MCF 10A (cell line): ENCODE measurements around the gene PSTPIP2. TPM values are rescaled to one million over a fixed set of nuclear protein-coding genes. Genes with fewer than 3 reads are reported as not detected.

ENCODE experiments used
- BruUV-seq: library from RNA; stranded (reverse); fragments of 400-500 nt; replicated peaks from 2 replicates; lab custom pipeline; 2021; lab: Mats Ljungman, UMichigan
- CTCF ChIA-PET: fragments of 300-600 bp; sonication (Branson Sonifier 250); formaldehyde crosslinking; extraction: SDS; loops from one replicate; lab custom pipeline; 2021; ENCODE audit warnings: antibody characterized with exemption, inconsistent platforms; lab: Yijun Ruan, JAX
- POLR2A ChIA-PET: fragments of 300-600, 350-650 bp; sonication (Branson Sonifier 250); formaldehyde crosslinking; extraction: SDS; loops from one replicate; lab custom pipeline; 2020; ENCODE audit warnings: antibody characterized with exemption, inconsistent platforms; lab: Yijun Ruan, JAX
- DNase-seq: peaks from one replicate; pipeline ENCODE4 v3.0.0-alpha.2; 2018; ENCODE audit not compliant: unreplicated experiment
- H3K27ac Mint-ChIP-seq: one replicate; pipeline ENCODE4 v1.8.0; 2022; ENCODE audit warnings: mild to moderate bottlenecking, low read depth, mixed read lengths; ENCODE audit not compliant: unreplicated experiment
- H3K27me3 Mint-ChIP-seq: one replicate; pipeline ENCODE4 v1.8.0; 2022; ENCODE audit warnings: mixed read lengths; ENCODE audit not compliant: insufficient read depth, unreplicated experiment
- H3K36me3 Mint-ChIP-seq: one replicate; pipeline ENCODE4 v1.8.0; 2022; ENCODE audit warnings: mild to moderate bottlenecking, moderate library complexity, mixed read lengths; ENCODE audit not compliant: insufficient read depth, unreplicated experiment
- H3K4me1 Mint-ChIP-seq: one replicate; pipeline ENCODE4 v1.8.0; 2022; ENCODE audit warnings: mixed read lengths; ENCODE audit not compliant: insufficient read depth, unreplicated experiment
- H3K4me3 Mint-ChIP-seq: one replicate; pipeline ENCODE4 v1.8.0; 2022; ENCODE audit warnings: mild to moderate bottlenecking, moderate library complexity, mixed read lengths; ENCODE audit not compliant: unreplicated experiment
- H3K9me3 Mint-ChIP-seq: one replicate; pipeline ENCODE4 v1.8.0; 2022; ENCODE audit warnings: mixed read lengths; ENCODE audit not compliant: unreplicated experiment
- CTCF ChIP-seq: fragments of 200-600 bp; IDR thresholded peaks from one replicate; pipeline ENCODE4 v1.8.0; 2022; ENCODE audit warnings: antibody characterized with exemption, mild to moderate bottlenecking; ENCODE audit not compliant: unreplicated experiment
- intact Hi-C: fragments of 100-400 bp; cut with micrococcal nuclease; formaldehyde crosslinking; loops from 2 replicates; pipeline ENCODE4 v1.14.1; 2022
- total RNA-seq: library from RNA; stranded (reverse); gene quantifications from 2 replicates; pipeline ENCODE4 v1.2.3, GENCODE V29; 2022

The PSTPIP2 gene
- total RNA-seq, 1 experiment from 2014 or later, result 27.9 TPM

DNA sequence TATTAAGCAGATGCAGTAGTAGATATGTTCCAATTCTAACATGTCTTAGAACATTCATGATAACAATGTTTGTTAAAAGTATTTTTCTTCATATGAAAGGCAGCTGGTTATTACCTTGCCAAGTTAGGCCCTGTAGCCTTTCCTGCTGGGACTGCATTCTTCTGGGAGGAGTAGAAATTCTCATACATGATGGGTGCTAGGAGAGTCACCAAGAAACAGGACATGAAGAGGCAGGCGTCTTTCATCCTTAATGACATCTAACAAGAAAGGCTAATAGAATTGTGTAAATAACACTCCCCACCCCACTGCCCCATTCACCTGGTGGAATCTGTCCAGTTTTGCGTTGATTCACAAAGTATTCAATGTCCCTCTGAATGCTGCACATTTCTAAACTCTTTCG is 80.3 kb downstream of the PSTPIP2 start:
- DNase-seq, result no peak
- peaks cover 71% of the 10 kb centered on the region for H3K36me3 Mint-ChIP-seq
- no peaks in the 10 kb centered on the region for H3K27me3 Mint-ChIP-seq
- TF ChIP-seq CTCF, result no peak
- intact Hi-C loops, result no loop called here
- H3K4me3 Mint-ChIP-seq, result no peak overlapping the region
- H3K27ac Mint-ChIP-seq, result no peak overlapping the region
- CTCF ChIA-PET, result no interaction called here
- H3K4me1 Mint-ChIP-seq, result peaks cover 10% of the 10 kb centered on the region
- POLR2A ChIA-PET, result interaction anchor here (0.9 to 1.3 kb wide), 3 partner anchors 11 to 102 kb away, joined by 3 to 4 read pairs (median 3); no protein-coding TSS in a partner anchor
- no peaks in the 10 kb centered on the region for H3K9me3 Mint-ChIP-seq
- no TSS peak for BruUV-seq

- no peak for TF ChIP-seq CTCF
- TSS peak; percentile 42 for BruUV-seq
- H3K9me3 Mint-ChIP-seq, result no peaks in the 10 kb centered on the region
- POLR2A ChIA-PET, result no interaction called here
- no peak overlapping the region for H3K4me3 Mint-ChIP-seq
- DNase-seq, result no peak
- no peaks in the 10 kb centered on the region for H3K27me3 Mint-ChIP-seq
- H3K36me3 Mint-ChIP-seq, result peaks cover 39% of the 10 kb centered on the region
- CTCF ChIA-PET, result no interaction called here
- no peaks in the 10 kb centered on the region for H3K4me1 Mint-ChIP-seq
- no peak overlapping the region for H3K27ac Mint-ChIP-seq
- intact Hi-C loops, result no loop called here
Measured at GRCh38 chr18:45984546-45985235, 87.4 kb downstream of the PSTPIP2 start.

- ChIA-PET POLR2A (interaction anchor here (1.0 to 1.4 kb wide), 2 partner anchors 9 to 13 kb away, joined by 3 to 4 read pairs; no protein-coding TSS in a partner anchor), CTCF (no interaction called here)
- Mint-ChIP-seq H3K27me3 (no peaks in the 10 kb centered on the region), H3K4me3 (no peak overlapping the region), H3K9me3 (no peaks in the 10 kb centered on the region), H3K4me1 (no peaks in the 10 kb centered on the region), H3K36me3 (peaks cover 11% of the 10 kb centered on the region), H3K27ac (no peak overlapping the region)
- DNase-seq, result no peak
- no peak for TF ChIP-seq CTCF
- BruUV-seq, result no TSS peak
- intact Hi-C loops, result no loop called here
Measured at GRCh38 chr18:45981821-45982220, 90.2 kb downstream of the PSTPIP2 start.

DNA sequence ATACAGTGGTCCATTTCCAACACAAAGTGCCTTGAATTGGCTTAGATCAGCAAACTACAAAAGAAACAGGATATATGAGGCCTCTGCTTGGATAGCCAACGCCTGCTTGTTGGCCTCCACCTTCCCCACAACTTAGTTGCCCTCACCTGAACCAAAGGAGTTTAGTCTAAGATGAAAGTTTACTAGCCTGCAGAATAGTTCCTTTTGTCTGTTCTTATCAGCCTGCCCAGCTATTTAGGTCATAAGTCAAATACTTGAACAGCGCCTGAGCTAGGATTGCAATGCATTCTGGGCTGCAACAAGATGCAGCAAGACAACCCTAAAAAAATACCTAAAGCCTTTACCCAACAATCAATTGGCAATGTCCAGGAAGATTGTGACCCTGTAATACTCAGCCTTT is 91.8 kb downstream of the PSTPIP2 start:
- DNase-seq, result no peak
- H3K36me3 Mint-ChIP-seq, result peaks cover 11% of the 10 kb centered on the region
- H3K27ac Mint-ChIP-seq, result no peak overlapping the region
- no peak overlapping the region for H3K4me3 Mint-ChIP-seq
- TF ChIP-seq CTCF, result no peak
- intact Hi-C loops, result no loop called here
- no peaks in the 10 kb centered on the region for H3K9me3 Mint-ChIP-seq
- no peaks in the 10 kb centered on the region for H3K27me3 Mint-ChIP-seq
- no TSS peak for BruUV-seq
- H3K4me1 Mint-ChIP-seq, result no peaks in the 10 kb centered on the region
- ChIA-PET CTCF (no interaction called here), POLR2A (no interaction called here)
